ENCODE measurements around the gene PBX3. TPM values are rescaled to one million over a fixed set of nuclear protein-coding genes. Genes with fewer than 3 reads are reported as not detected.

Gene PBX3
- total RNA-seq, 1 experiment from 2014 or later = 1.5 TPM

DNA sequence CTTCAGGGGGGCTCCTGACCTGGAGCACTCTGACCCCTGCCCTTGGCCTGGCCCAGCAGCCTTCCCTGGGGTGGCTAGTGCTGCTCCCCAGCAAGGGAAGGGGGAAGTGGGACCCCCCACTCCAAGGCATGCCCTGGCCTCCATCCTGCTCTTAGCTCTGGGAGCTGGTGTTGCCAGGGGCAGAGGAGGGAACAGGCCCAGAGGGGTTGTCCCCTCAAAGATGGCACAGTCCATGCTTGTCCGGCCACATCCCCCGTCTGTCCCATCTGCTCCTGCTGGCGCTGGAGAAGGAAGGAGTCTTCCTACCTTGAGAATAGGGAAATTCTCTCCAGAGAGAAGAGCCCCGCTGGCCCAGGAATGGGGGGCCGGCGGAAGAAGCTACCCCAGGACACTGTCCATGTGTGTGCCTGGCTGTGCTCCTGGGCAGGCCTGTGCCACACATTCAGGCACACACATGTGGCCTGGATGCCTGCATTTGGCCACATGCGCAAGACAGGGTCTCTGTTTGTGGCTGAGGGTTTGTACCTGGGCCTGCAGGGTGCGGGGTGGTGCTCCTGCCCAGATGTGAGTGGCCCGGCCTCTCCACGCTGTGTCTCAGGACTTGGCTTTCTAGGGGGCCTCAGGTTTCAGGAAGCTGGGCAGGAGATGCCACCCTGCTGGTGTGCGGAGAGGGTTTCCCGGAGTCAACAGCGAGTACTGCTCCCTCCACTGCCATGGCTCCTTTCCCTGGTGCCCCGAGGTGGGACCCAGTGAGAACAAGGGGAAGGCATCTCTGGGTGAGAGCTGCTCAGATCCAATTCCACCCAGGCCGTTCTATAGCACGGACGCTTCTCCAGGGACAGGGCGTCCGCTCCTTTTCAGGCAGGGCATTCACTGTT is 247.1 kb downstream of the PBX3 start:
- DNase-seq (ENCODE audit: low spot score) = no peak
- Histone ChIP-seq H3K4me3 (ENCODE audit: low read depth, low read length, poor library complexity, severe bottlenecking) (no peak overlapping the region), H3K27me3 (replicated peaks; ENCODE audit: insufficient read depth, low read depth, low read length, poor library complexity) (no peaks in the 10 kb centered on the region), H3K9me3 (ENCODE audit: low read depth, low read length, poor library complexity, severe bottlenecking) (no peaks in the 10 kb centered on the region), H3K27ac (ENCODE audit: low read depth, low read length, poor library complexity, severe bottlenecking) (no peak overlapping the region), H3K36me3 (ENCODE audit: insufficient read depth, low read length, poor library complexity, severe bottlenecking) (no peaks in the 10 kb centered on the region), H3K4me1 (ENCODE audit: insufficient read depth, low read length, poor library complexity, severe bottlenecking) (no peaks in the 10 kb centered on the region)
- TF ChIP-seq EZH2 (IDR thresholded peaks at IDR 0.05; ENCODE audit: borderline replicate concordance, low read depth, low read length, poor library complexity, severe bottlenecking) = no peak
- ChIA-PET POLR2A (ENCODE audit: low non-redundant PET) (no interaction called here), CTCF (no interaction called here)
- intact Hi-C loops (cut with micrococcal nuclease; ENCODE audit: unreplicated experiment) = no loop called here
- no TSS peak for BruUV-seq (replicated peaks)

DNA sequence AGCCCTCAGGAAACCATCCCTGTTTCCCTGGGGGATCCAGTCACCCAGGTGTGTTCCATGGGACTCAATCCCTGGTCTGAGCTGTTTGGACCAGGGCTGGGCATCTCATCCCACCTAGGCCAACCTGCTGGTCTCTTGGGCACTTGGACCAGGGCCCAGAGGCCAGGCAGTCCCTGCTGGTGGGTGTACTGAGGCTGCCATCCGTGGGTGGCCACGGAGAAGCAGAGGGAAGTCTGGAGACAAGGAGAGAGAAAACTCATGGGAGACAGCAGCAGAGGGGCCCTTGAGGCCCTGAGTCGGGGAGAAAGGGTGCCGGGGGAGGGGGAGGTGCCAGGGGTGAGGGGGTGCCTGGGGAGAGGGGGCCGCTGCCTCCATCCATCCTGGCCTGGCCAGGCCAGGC is 247.8 kb downstream of the PBX3 start:
- Histone ChIP-seq H3K36me3 (ENCODE audit: insufficient read depth, low read length, poor library complexity, severe bottlenecking) (no peaks in the 10 kb centered on the region), H3K27me3 (replicated peaks; ENCODE audit: insufficient read depth, low read depth, low read length, poor library complexity) (no peaks in the 10 kb centered on the region), H3K9me3 (ENCODE audit: low read depth, low read length, poor library complexity, severe bottlenecking) (no peaks in the 10 kb centered on the region), H3K27ac (ENCODE audit: low read depth, low read length, poor library complexity, severe bottlenecking) (no peak overlapping the region), H3K4me1 (ENCODE audit: insufficient read depth, low read length, poor library complexity, severe bottlenecking) (no peaks in the 10 kb centered on the region), H3K4me3 (ENCODE audit: low read depth, low read length, poor library complexity, severe bottlenecking) (no peak overlapping the region)
- ChIA-PET CTCF (no interaction called here), POLR2A (ENCODE audit: low non-redundant PET) (no interaction called here)
- DNase-seq (ENCODE audit: low spot score) = no peak
- BruUV-seq (replicated peaks) = no TSS peak
- TF ChIP-seq CTCF (conservative IDR thresholded peaks at IDR 0.05; ENCODE audit: low read depth, low read length) = no peak
- TF ChIP-seq EZH2 (IDR thresholded peaks at IDR 0.05; ENCODE audit: borderline replicate concordance, low read depth, low read length, poor library complexity, severe bottlenecking) = no peak
- intact Hi-C loops (cut with micrococcal nuclease; ENCODE audit: unreplicated experiment) = no loop called here

GRCh38 chr9:125995706-125996105 is 248.5 kb downstream of the PBX3 start:
- no peak for DNase-seq (ENCODE audit: low spot score)
- intact Hi-C loops (cut with micrococcal nuclease; ENCODE audit: unreplicated experiment) = no loop called here
- H3K36me3 ChIP-seq (ENCODE audit: insufficient read depth, low read length, poor library complexity, severe bottlenecking) = no peaks in the 10 kb centered on the region
- no peak overlapping the region for H3K27ac ChIP-seq (ENCODE audit: low read depth, low read length, poor library complexity, severe bottlenecking)
- no peaks in the 10 kb centered on the region for H3K4me1 ChIP-seq (ENCODE audit: insufficient read depth, low read length, poor library complexity, severe bottlenecking)
- no TSS peak for BruUV-seq (replicated peaks)
- TF ChIP-seq EZH2 (IDR thresholded peaks at IDR 0.05; ENCODE audit: borderline replicate concordance, low read depth, low read length, poor library complexity, severe bottlenecking) (no peak), CTCF (conservative IDR thresholded peaks at IDR 0.05; ENCODE audit: low read depth, low read length) (no peak)
- POLR2A ChIA-PET (ENCODE audit: low non-redundant PET) = no interaction called here
- no peaks in the 10 kb centered on the region for H3K9me3 ChIP-seq (ENCODE audit: low read depth, low read length, poor library complexity, severe bottlenecking)
- no peaks in the 10 kb centered on the region for H3K27me3 ChIP-seq (replicated peaks; ENCODE audit: insufficient read depth, low read depth, low read length, poor library complexity)
- H3K4me3 ChIP-seq (ENCODE audit: low read depth, low read length, poor library complexity, severe bottlenecking) = no peak overlapping the region
- CTCF ChIA-PET = no interaction called here

- no TSS peak for BruUV-seq (replicated peaks)
- H3K4me3 ChIP-seq (ENCODE audit: low read depth, low read length, poor library complexity, severe bottlenecking) = no peak overlapping the region
- no peaks in the 10 kb centered on the region for H3K9me3 ChIP-seq (ENCODE audit: low read depth, low read length, poor library complexity, severe bottlenecking)
- intact Hi-C loops (cut with micrococcal nuclease; ENCODE audit: unreplicated experiment) = no loop called here
- no peak for TF ChIP-seq EZH2 (IDR thresholded peaks at IDR 0.05; ENCODE audit: borderline replicate concordance, low read depth, low read length, poor library complexity, severe bottlenecking)
- no peak for TF ChIP-seq CTCF (conservative IDR thresholded peaks at IDR 0.05; ENCODE audit: low read depth, low read length)
- no peaks in the 10 kb centered on the region for H3K36me3 ChIP-seq (ENCODE audit: insufficient read depth, low read length, poor library complexity, severe bottlenecking)
- no peaks in the 10 kb centered on the region for H3K27me3 ChIP-seq (replicated peaks; ENCODE audit: insufficient read depth, low read depth, low read length, poor library complexity)
- ChIA-PET POLR2A (ENCODE audit: low non-redundant PET) (no interaction called here), CTCF (no interaction called here)
- H3K27ac ChIP-seq (ENCODE audit: low read depth, low read length, poor library complexity, severe bottlenecking) = no peak overlapping the region
- no peak for DNase-seq (ENCODE audit: low spot score)
- H3K4me1 ChIP-seq (ENCODE audit: insufficient read depth, low read length, poor library complexity, severe bottlenecking) = no peaks in the 10 kb centered on the region
Measured at GRCh38 chr9:125996791-125997190, 249.6 kb downstream of the PBX3 start.
